GM19467 (cell line): Measurements from ENCODE around the gene GPR108.

Source experiments
- ATAC-seq: cut with Tn5 transposase; IDR thresholded peaks from one replicate; pipeline ENCODE4 v1.9.1; 2021; ENCODE audit warnings: mild to moderate bottlenecking, moderate library complexity; ENCODE audit not compliant: unreplicated experiment

GPR108 gene

DNA sequence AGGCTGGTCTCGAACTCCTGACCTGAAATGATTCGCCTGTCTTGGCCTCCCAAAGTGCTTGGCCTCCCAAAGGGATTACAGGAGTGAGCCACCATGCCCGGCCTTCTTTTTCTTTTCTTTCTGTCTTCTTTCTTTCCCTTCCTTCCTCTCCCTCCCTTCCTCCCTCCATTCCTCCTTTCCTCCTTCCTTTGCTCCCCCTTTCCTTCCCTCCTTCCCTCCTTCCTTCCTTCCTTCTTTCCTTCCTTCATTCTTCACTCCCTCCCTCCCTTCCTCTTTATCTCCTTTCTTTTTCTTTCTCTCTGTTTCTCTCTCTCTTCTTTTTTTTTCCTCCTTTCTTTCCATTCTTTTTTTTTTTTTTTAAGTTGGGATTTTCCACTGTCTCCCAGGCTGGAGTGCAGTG is 29.0 kb downstream of the GPR108 start:
- no peak for ATAC-seq

DNA sequence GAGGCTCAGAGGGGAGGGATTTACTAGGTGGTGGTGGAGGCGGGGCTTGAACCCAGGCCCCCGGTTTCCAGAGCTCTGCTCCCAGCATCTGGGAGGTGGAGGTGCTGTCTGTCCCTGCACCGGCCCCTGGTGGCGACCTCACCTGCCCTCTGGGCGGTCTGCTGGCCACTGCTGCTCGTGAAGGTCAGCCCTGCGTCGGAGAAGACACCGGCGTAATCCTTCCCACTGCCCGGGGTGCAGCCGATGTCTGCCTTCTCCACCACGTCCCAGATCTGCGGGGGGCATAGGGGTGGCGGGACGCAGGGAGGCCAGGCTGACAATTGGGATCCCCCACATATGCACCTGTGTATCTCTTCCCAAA is 29.7 kb downstream of the GPR108 start:
- ATAC-seq = no peak

DNA sequence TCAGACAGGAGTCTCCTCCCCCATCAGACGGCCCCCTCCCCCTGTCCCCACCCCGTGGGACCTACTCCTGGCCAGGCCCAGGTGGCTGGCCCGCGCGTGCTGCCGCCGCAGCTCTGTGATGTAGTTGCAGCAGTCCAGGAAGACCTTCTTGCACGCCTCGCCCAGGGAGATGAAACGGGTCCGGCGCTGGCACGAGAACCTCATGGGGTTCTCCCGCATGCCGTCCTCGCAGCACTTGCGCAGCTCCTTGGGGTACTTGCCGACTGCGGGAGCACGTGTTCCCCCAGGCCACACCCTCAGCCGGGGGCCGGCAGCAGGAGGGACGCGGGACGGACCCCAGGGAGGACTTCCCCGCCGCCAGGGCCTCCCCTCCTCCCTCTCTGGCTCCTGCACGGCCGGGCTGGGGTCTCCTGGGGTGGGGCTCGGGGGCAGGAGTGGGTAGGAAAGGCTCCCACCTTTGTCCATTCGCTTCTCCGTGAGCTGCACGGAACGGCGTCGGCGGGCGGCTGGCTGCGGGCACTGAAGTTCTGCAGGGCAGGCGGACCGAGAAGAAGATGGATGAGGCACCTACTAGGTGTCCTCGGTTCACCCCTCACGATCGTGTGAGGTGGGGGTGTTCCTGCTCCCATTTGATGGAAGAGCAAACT is 30.2 kb downstream of the GPR108 start:
- ATAC-seq = no peak

DNA sequence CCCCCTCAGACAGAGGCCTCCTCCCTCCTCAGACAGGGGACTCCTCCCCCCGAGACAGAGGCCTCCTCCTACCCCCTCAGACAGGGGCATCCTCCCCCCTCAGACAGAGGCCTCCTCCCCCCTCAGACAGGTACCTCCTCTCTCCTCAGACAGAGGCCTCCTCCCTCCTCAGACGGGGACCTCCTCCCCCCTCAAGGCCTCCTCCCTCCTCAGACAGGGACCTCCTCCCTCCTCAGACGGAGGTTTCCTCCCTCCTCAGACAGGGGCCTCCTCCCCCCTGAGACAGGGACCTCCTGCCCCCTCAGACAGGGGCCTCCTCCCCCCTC is 30.8 kb downstream of the GPR108 start:
- no peak for ATAC-seq

DNA sequence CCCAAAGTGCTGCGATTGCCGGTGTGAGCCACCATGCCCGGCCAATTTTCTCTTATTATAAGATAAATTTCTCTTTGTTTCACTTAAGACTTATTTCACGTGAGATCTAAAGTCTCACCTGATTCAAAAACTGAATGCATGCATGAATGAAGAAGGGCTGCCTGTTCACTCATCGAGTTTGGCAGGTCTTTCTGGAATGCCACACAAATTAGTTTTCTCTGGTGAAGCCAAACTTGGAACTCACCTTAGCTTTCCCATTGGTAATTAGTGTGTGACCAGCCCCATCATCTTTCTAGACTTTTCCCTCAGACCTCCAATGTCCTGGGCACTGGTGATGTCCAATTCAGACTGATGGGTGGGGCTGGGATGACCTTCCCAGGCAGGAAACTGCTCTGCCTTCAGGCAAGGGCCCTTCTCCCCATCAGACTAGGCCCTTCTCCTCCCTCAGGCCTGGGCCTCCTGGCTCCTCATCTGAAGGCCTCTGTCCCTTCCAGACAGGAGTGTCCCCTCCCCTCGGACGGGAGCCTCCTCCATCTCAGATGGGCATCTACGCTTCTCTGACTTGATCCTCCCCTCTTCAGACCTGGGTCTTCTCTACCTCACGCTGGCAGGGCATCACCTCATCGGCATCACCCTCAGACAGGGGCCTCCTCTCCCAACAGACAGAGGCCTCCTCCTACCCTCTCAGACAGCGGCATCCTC is 31.3 kb downstream of the GPR108 start:
- ATAC-seq = no peak

DNA sequence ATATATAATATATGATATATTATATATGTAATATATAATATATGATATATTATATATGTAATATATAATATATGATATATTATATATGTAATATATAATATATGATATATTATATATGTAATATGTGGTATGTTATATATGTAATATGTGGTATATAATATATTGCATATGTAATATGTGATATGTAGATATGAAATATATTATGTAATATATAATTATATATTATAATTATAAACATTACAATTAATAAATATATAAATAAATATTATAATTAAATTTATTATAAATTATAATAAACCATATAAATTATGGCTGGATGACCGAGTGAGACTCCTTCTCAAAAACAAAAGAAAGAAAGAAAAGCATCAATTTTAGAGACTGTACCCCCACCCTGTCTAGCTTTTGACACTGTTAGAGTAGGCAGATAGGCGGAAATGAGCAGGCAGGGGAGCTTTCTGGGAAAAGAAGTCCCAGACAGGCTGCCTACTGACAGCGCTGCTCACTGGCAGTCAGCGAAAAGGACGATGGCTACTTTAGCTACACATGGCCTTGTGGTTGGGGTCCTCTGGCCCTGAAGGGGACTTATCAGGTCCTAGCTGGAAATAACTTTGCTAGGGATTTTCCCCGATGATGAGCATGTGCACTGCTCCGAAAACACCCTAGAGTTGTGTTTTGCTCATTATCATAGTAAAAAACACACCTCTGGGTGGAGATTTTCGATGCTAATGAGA is 36.6 kb downstream of the GPR108 start:
- no peak for ATAC-seq

DNA sequence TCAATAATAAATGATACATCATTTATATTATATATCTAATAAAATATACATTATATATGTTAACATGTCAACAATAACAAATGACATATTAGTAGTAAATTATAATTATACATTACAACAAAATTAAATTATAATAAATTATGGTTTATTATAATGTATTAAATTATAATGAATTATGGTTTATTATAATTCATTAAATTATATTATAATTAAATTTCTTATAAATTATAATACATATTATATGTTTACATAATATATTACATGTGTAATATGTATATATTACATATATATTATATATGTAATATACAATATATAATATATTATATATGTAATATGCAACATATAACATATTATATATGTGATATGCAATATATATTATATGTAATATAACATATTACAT is 37.4 kb downstream of the GPR108 start:
- ATAC-seq = no peak

DNA sequence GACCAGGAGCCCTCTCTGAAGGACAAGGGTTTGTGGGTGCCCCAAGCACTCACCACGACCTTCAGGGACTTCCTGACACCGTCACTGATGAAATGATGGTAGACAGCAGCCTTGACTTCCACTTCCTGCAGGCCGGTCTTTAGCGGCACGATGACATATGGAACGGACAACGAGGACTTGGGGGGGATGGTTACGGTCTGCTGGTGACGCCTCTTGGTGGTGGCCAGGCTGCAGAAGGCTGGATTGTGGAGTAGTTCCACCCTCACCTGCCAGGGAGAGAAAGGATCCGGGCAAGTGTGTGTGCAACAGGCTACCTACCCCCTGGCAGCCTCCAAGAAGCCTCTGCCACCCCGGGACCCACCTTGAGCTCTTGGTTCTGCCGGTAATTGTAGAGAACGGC is 40.1 kb downstream of the GPR108 start:
- no peak for ATAC-seq

DNA sequence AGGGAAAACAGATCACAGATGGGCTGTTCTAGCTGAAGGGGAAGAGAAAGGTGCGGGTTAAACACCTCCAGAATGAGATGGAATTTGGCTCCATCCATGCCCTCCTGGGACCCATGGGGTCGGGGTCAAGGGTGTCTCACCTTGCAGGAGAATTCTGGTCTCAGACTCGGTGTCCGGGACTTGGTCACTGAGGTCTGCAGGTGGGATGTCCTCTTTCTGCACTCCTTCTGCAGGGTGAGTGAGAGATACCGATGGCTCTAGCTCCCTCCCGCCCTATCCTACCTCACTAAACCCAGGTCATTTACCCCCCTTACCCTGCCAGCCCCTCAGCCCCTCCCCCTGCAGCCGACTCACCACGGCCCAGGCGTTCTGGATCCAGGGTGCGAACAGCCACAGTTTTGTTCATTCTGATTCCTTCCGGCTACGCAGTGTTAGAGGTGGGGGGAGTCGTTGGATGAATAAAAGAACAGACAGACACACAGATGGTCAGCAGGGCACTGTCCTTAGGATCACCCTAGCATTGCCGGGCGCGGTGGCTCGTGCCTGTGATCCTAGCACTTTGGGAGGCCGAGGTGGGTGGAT is 41.0 kb downstream of the GPR108 start:
- no peak for ATAC-seq

DNA sequence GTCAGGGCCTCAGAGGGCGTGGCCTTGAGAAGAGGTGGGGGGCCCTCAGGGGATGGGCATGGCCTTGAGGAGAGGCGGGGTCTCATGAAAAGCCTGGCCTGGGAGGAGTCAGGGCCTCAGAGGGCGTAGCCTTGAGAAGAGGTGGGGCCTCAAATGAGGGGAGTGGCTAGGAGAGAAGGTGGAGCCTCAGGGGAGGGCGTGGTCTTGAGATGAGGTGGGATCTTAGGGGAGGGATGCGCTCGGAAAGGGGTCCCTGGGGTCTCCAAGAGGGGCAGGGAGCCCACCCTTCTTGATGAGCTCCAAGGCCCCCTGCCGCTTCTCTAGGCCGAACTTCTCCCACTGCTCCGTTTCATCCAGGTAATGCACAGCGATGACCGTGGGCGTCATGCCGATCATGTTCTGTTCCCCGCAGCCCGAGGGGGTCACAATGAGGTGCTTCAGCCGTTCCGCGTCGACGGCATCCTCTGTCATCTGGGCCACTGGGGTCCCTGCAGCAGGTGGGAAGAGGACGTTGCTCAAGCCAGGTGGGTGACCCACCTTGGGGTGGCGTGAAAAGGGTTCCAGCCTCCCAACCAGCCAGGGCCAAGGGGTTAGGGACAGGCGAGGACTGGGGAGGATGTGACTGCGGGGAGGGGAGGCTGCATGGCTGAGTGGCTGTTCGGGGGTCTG is 43.1 kb downstream of the GPR108 start:
- no peak for ATAC-seq

DNA sequence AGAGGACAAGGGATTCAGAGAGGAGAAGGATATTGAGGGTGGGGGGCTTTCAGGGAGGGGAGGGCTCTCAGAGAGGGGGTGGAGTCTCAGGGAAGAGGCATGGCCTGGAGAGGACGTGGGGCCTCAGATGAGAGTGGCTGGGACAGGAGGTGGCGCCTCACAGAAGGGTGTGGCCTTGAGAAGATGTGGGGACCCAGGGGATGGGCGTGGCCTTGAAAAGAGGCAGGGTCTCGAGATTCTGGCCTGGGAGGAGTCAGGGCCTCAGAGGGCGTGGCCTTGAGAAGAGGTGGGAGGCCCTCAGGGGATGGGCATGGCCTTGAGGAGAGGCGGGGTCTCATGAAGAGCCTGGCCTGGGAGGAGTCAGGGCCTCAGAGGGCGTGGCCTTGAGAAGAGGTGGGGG is 43.7 kb downstream of the GPR108 start:
- no peak for ATAC-seq

DNA sequence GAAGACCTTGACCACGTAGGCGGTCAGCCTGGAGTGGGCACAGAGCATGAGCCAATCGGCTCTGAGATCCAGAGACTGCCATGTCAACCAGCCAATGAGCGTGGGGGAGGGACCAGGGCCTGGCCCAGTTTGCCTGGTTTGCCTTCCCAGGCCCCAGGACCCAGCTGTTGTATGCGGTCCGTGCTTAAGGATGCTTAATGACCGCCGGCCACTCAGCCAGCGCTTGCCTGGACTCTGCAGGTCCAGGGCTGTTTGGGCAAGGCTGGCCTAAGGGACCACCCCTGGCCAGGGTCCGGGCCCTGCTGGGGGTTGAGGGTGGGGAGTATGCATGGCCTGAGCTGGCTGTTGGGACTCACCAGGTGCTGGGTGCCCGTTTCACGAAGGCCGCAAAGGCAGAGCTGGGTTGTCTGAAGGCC is 44.3 kb downstream of the GPR108 start:
- no peak for ATAC-seq

DNA sequence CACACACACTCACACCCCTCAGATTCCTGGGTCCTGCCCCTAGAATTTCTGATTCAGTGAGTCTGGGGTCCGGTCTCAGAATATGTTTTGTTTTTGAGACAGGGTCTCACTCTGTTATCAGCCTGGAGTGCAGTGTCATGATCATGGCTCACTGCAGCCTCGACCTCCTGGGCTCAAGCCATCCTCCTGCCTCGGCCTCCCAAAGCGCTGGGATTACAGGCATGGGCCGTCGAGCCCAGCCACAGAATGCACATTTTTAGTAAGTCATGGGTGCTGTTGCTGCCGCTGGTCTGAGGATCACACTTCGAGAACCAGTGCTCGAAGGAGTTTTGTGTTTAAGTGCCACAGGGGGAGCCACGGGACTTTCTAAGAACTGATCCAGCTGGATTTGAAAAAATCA is 45.4 kb downstream of the GPR108 start:
- ATAC-seq = no peak

DNA sequence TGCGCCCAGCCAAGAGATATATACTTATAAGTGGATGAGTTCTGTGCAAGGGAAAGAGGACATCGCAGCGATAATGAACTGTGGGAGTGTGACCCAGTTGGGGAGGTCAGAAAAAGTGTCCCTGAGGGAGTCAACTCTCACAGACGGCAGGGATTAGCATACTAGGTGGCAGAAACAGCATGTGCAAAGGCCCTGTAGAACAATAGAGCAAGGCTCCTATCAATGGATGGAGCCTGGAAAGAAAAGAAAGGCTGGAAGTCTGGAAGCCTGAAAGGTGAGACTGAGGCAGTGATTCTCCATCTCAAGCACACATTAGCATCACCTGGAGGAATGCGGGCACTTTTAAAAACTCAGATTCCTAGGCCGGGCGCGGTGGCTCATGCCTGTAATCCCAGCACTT is 46.0 kb downstream of the GPR108 start:
- ATAC-seq = no peak

DNA sequence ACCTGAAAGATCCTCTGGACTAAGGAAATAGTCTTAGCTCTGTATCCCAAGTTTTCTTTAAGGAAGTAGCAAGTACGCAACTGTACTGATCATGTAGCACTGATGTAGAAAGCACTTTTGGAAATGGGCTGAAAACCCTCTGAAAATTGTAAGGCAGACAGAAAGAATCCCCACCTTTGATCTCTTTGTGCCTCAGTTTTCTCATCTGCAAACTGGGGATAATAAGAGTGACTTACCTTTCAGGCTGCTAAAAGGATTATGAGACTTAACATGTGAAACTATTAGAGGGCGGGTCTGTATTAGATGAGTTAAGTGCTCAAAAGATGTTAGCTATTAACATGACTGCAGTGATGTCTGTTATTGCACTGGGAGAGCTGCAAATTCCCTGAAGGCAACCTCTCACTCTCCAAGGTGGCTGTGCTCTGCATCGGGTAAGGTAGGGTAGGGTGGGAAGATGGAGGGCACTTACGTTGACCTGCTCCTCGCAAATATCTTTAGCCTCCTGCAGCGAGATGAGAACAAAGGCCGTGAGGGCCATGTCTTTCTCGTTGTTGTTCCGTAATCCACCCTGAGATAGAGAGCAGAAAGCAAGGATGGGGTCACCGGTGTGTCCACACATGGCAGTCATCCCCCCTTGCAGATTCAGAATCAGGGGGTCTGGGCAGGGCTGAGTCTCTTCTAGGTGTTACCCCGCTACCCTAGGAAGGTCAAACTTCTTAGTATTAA is 47.1 kb downstream of the GPR108 start:
- no peak for ATAC-seq

DNA sequence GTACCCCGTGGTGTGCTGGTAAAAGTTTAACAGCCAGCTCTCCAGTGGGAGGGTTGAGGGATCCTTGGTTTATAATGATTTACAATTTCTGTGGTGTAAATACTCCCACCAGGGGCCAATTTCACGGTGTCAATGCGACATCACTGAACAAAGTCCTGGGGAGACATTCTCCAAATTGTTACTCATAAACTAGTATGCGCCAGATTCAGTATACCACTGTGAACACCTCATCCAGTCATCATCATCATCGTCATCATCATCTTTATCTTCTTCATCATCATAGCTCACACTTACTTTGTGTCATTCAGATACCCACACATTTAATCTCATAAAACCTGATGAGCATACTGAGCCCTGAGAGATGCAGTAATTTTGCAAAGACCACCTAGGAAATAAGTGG is 50.3 kb downstream of the GPR108 start:
- no peak for ATAC-seq

DNA sequence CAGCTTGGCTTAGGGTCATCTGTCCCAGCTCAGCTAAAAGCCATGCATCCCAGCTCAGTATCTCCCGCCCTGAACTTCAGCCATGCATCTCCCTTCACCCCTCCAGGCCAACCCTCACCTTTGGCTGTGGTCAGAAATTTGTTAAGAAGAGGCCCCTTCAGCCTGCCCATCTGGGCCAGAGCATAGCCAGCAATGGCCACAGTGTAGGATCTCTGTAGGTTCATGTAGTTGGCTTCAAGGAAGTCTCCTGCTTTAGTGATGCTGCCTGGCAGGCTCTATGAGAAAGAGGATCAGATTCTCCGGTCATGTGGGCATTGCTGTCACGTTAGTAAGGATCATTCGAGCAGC is 50.8 kb downstream of the GPR108 start:
- ATAC-seq = no peak

DNA sequence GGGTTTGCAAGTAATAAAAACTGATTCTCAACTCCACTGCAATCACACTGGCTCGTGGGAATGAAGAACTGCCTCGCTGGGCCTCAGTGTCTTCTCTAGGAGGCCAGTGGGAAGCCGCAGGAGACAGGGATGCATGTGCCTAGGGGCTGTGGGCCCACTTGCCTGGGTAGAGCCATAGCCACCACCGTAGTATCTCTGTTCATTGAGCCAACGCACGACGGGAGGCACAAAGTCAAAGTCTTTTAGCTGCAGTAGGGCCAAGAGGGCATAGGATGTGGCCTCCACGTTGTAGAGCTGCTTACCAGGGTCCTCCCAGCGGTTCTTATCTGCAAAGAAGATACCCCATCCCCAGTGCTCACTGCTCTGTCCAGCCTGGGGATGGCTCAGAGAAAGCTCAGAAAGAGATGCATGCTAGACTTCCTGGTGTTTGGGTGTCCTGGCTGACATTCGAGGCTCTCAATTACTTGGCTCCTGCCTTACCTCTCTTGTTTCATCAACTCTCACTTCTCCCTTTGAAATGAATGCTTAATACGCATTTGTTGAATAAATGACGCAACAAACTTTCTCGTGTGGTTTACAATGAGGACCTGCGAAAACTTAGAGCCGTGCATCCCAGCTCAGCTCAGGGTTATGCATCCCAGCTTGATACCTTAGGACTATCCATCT is 51.3 kb downstream of the GPR108 start:
- ATAC-seq = no peak

DNA sequence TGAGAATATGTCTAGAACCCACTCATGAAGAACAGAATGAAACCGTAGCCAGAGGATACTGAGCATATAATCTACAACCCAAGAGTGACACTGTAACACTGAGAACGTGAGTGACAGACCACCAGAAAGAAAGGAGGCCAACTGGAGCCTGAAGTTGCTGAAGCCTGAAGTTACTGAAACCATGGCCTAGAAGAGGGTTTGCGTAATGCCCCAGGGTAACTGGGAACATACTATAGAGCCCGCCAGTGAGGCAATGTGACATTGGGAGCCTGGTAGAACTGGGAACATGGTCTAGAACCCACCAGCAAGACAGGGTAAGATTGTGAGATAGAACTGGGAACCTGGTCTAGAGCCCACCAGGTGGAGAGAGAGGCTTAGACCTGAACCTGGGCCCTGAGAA is 51.9 kb downstream of the GPR108 start:
- no peak for ATAC-seq

DNA sequence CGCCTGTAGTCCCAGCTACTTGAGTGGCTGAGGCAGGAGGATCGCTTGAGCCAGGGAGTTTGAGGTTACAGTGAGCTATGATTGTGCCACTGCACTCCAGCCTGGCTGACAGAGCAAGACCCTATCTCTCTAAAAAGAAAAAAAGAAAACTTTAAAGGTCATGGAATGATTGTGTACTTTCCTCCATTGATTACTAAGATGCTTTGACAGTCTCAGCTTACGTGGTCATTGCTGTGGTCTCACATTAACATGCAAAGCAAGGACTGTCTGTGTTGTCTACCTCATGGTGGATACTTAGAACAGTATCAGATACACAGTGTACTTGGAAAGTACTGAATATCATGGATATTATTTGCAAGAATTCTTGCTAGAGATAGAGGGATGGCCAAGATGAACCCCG is 53.4 kb downstream of the GPR108 start:
- no peak for ATAC-seq
